ENCODE data around the gene APBA2.
A peak's percentile ranks its signal among the peaks of the same experiment; 100 is the strongest.

Gene APBA2

GRCh38 chr15:28982886-28983285 lies 97.1 kb downstream of the APBA2 start:
- H3K9me3 ChIP-seq (ENCODE audit: severe bottlenecking): no peaks in the 10 kb centered on the region
- H3K4me3 ChIP-seq (ENCODE audit: severe bottlenecking): no peak overlapping the region
- ATAC-seq (ENCODE audit: low read depth) (no peak), DNase-seq (ENCODE audit: low spot score) (no peak)
- TF ChIP-seq CTCF (IDR thresholded peaks at IDR 0.05; ENCODE audit: poor library complexity, severe bottlenecking): no peak
- no peaks in the 10 kb centered on the region for H3K36me3 ChIP-seq (ENCODE audit: low read depth)
- H3K4me1 ChIP-seq (ENCODE audit: insufficient read depth, poor library complexity, severe bottlenecking): no peaks in the 10 kb centered on the region
- H3K27ac ChIP-seq (ENCODE audit: poor library complexity, severe bottlenecking): no peak overlapping the region
- no peaks in the 10 kb centered on the region for H3K27me3 ChIP-seq (ENCODE audit: insufficient read depth, poor library complexity, severe bottlenecking)

GRCh38 chr15:28983432-28984311 lies 97.9 kb downstream of the APBA2 start:
- TF ChIP-seq CTCF (IDR thresholded peaks at IDR 0.05; ENCODE audit: poor library complexity, severe bottlenecking): no peak
- H3K27me3 ChIP-seq (ENCODE audit: insufficient read depth, poor library complexity, severe bottlenecking): no peaks in the 10 kb centered on the region
- H3K4me3 ChIP-seq (ENCODE audit: severe bottlenecking): no peak overlapping the region
- ATAC-seq (ENCODE audit: low read depth) (no peak), DNase-seq (ENCODE audit: low spot score) (no peak)
- H3K4me1 ChIP-seq (ENCODE audit: insufficient read depth, poor library complexity, severe bottlenecking): no peaks in the 10 kb centered on the region
- no peak overlapping the region for H3K27ac ChIP-seq (ENCODE audit: poor library complexity, severe bottlenecking)
- H3K36me3 ChIP-seq (ENCODE audit: low read depth): no peaks in the 10 kb centered on the region
- no peaks in the 10 kb centered on the region for H3K9me3 ChIP-seq (ENCODE audit: severe bottlenecking)

GRCh38 chr15:28984421-28985315 lies 98.9 kb downstream of the APBA2 start:
- ATAC-seq (ENCODE audit: low read depth): peak; percentile 53; the same call in 2 of the 3 replicates
- Histone ChIP-seq H3K4me1 (ENCODE audit: insufficient read depth, poor library complexity, severe bottlenecking) (no peaks in the 10 kb centered on the region), H3K36me3 (ENCODE audit: low read depth) (no peaks in the 10 kb centered on the region), H3K4me3 (ENCODE audit: severe bottlenecking) (no peak overlapping the region), H3K9me3 (ENCODE audit: severe bottlenecking) (no peaks in the 10 kb centered on the region), H3K27ac (ENCODE audit: poor library complexity, severe bottlenecking) (no peak overlapping the region), H3K27me3 (ENCODE audit: insufficient read depth, poor library complexity, severe bottlenecking) (no peaks in the 10 kb centered on the region)
- TF ChIP-seq CTCF (IDR thresholded peaks at IDR 0.05; ENCODE audit: poor library complexity, severe bottlenecking): no peak
- DNase-seq (ENCODE audit: low spot score): no peak

- H3K27me3 ChIP-seq (ENCODE audit: insufficient read depth, poor library complexity, severe bottlenecking): no peaks in the 10 kb centered on the region
- no peak for ATAC-seq (ENCODE audit: low read depth)
- H3K27ac ChIP-seq (ENCODE audit: poor library complexity, severe bottlenecking): no peak overlapping the region
- H3K9me3 ChIP-seq (ENCODE audit: severe bottlenecking): no peaks in the 10 kb centered on the region
- no peak for TF ChIP-seq CTCF (IDR thresholded peaks at IDR 0.05; ENCODE audit: poor library complexity, severe bottlenecking)
- no peak for DNase-seq (ENCODE audit: low spot score)
- no peaks in the 10 kb centered on the region for H3K36me3 ChIP-seq (ENCODE audit: low read depth)
- no peak overlapping the region for H3K4me3 ChIP-seq (ENCODE audit: severe bottlenecking)
- H3K4me1 ChIP-seq (ENCODE audit: insufficient read depth, poor library complexity, severe bottlenecking): no peaks in the 10 kb centered on the region
Observed at GRCh38 chr15:28985316-28985645, 99.5 kb downstream of the APBA2 start.
